IMR-90 (cell line): ENCODE data around the gene THAP5. TPM values are rescaled to one million over a fixed set of nuclear protein-coding genes. Genes with fewer than 3 reads are reported as not detected.

Experiments used
- ATAC-seq: fragments of 200-7000 bp; cut with Tn5 transposase; 2 replicates; pipeline ENCODE4 v1.9.1; 2020; ENCODE audit warnings: low read depth, mild to moderate bottlenecking, moderate library complexity
- BruUV-seq: library from RNA; stranded (reverse); fragments of 400-500 nt; replicated peaks from 2 replicates; lab custom pipeline; 2021; lab: Mats Ljungman, UMichigan
- CTCF ChIA-PET: fragments of 300-600 bp; formaldehyde crosslinking; extraction: SDS; loops from one replicate; lab custom pipeline; 2021; ENCODE audit warnings: antibody characterized with exemption; lab: Yijun Ruan, JAX
- POLR2A ChIA-PET: fragments of 300-600 bp; sonication (Branson Sonifier 250); formaldehyde crosslinking; loops from one replicate; lab custom pipeline; 2022; ENCODE audit warnings: antibody characterized with exemption; ENCODE audit not compliant: unreplicated experiment; lab: Charles Lee
- DNase-seq: peaks from one replicate; pipeline ENCODE4 v3.0.0; 2013
- H2AFZ ChIP-seq: replicated peaks from 2 replicates; pipeline ENCODE3; 2013; ENCODE audit warnings: low read length, mild to moderate bottlenecking; ENCODE audit not compliant: poor library complexity
- H2AK5ac ChIP-seq: 2 replicates; pipeline ENCODE4 v1.6.1; 2013; ENCODE audit warnings: low read depth, low read length, inconsistent platforms
- H2AK9ac ChIP-seq: replicated peaks from 2 replicates; pipeline ENCODE3; 2013; ENCODE audit warnings: mild to moderate bottlenecking, low read depth, low read length, moderate library complexity; ENCODE audit not compliant: poor library complexity
- H2BK120ac ChIP-seq: 2 replicates; pipeline ENCODE4 v1.6.1; 2013; ENCODE audit warnings: low read depth, low read length, inconsistent platforms
- H2BK15ac ChIP-seq: 3 replicates; pipeline ENCODE4 v1.6.1; 2013; ENCODE audit warnings: low read depth, low read length, inconsistent platforms
- H2BK20ac ChIP-seq: 2 replicates; pipeline ENCODE4 v1.6.1; 2013; ENCODE audit warnings: low read depth, mild to moderate bottlenecking, inconsistent platforms, low read length, moderate library complexity
- H2BK5ac ChIP-seq: 2 replicates; pipeline ENCODE4 v1.6.1; 2013; ENCODE audit warnings: mild to moderate bottlenecking, low read depth, low read length, inconsistent platforms; ENCODE audit not compliant: poor library complexity, severe bottlenecking
- H3K14ac ChIP-seq: replicated peaks from 2 replicates; pipeline ENCODE4 v1.6.1; 2013; ENCODE audit warnings: low read depth, low read length, inconsistent platforms
- H3K18ac ChIP-seq: 2 replicates; pipeline ENCODE4 v1.6.1; 2013; ENCODE audit warnings: low read depth, low read length, control low read depth
- H3K23ac ChIP-seq: 2 replicates; pipeline ENCODE4 v1.6.1; 2013; ENCODE audit warnings: low read depth, low read length, inconsistent platforms
- H3K27ac ChIP-seq: 2 replicates; pipeline ENCODE4 v1.5.1; 2013; ENCODE audit warnings: mild to moderate bottlenecking, control low read depth, low read length; ENCODE audit not compliant: insufficient read depth
- H3K27me3 ChIP-seq: 2 replicates; pipeline ENCODE4 v1.6.1; 2013; ENCODE audit warnings: low read length; ENCODE audit not compliant: control insufficient read depth, insufficient read depth
- H3K36me3 ChIP-seq: 2 replicates; pipeline ENCODE4 v1.6.1; 2013; ENCODE audit warnings: low read length, mixed read lengths; ENCODE audit not compliant: control insufficient read depth, insufficient read depth
- H3K4ac ChIP-seq: 2 replicates; pipeline ENCODE4 v1.6.1; 2013; ENCODE audit warnings: low read depth, low read length, inconsistent platforms
- H3K4me1 ChIP-seq: 2 replicates; pipeline ENCODE4 v1.6.1; 2013; ENCODE audit warnings: low read length, mixed read lengths; ENCODE audit not compliant: control insufficient read depth, insufficient read depth
- H3K4me2 ChIP-seq: 2 replicates; pipeline ENCODE4 v1.6.1; 2013; ENCODE audit warnings: low read depth, mild to moderate bottlenecking, control low read depth, low read length, moderate library complexity
- H3K4me3 ChIP-seq: 2 replicates; pipeline ENCODE4 v1.5.1; 2013; ENCODE audit warnings: low read depth, mild to moderate bottlenecking, control low read depth, low read length, moderate library complexity; ENCODE audit not compliant: insufficient read depth
- H3K56ac ChIP-seq: 2 replicates; pipeline ENCODE4 v1.6.1; 2013; ENCODE audit warnings: low read length, inconsistent platforms; ENCODE audit not compliant: insufficient read depth; ENCODE audit errors: extremely low read depth
- H3K79me1 ChIP-seq, 2 experiments: 2 replicates each; pipeline ENCODE4 v1.6.1; 2013; ENCODE audit warnings: low read length in 2 of 2, inconsistent platforms in 1 of 2, low read depth in 1 of 2
- H3K9ac ChIP-seq: 2 replicates; pipeline ENCODE4 v1.6.1; 2013; ENCODE audit warnings: low read depth, low read length, control low read depth
- H3K9me1 ChIP-seq: 2 replicates; pipeline ENCODE4 v1.6.1; 2013; ENCODE audit warnings: low read length, inconsistent platforms; ENCODE audit not compliant: insufficient read depth
- H3K9me3 ChIP-seq: 2 replicates; pipeline ENCODE4 v1.6.1; 2013; ENCODE audit warnings: low read length; ENCODE audit not compliant: control insufficient read depth, insufficient read depth
- H4K20me1 ChIP-seq: 2 replicates; pipeline ENCODE4 v1.6.1; 2013; ENCODE audit warnings: low read length, inconsistent platforms; ENCODE audit not compliant: insufficient read depth
- H4K5ac ChIP-seq: 2 replicates; pipeline ENCODE4 v1.6.1; 2013; ENCODE audit warnings: mild to moderate bottlenecking, low read depth, low read length, control low read depth
- H4K8ac ChIP-seq, 2 experiments: 2 replicates each; pipeline ENCODE4 v1.6.1; 2013; ENCODE audit warnings: low read depth in 2 of 2, low read length in 2 of 2, control low read depth in 1 of 2, inconsistent platforms in 1 of 2
- H4K91ac ChIP-seq: 2 replicates; pipeline ENCODE4 v1.6.1; 2013; ENCODE audit warnings: low read depth, low read length, inconsistent platforms; ENCODE audit not compliant: insufficient read depth
- FOS ChIP-seq: fragments of 150-350 bp; IDR thresholded peaks from 2 replicates; pipeline ENCODE4 v1.6.1; 2016; ENCODE audit warnings: low read depth, low read length
- MAZ ChIP-seq: IDR thresholded peaks from 2 replicates; pipeline ENCODE4 v1.6.1; 2012; ENCODE audit warnings: low read depth, mild to moderate bottlenecking, low read length, improper control_type of control experiment, moderate library complexity, borderline replicate concordance
- MXI1 ChIP-seq: IDR thresholded peaks from 2 replicates; pipeline ENCODE4 v1.6.1; 2012; ENCODE audit warnings: low read depth, mild to moderate bottlenecking, low read length, moderate library complexity, borderline replicate concordance
- POLR2A ChIP-seq: IDR thresholded peaks from 2 replicates; pipeline ENCODE4 v1.6.1; 2012; ENCODE audit warnings: mild to moderate bottlenecking, low read depth, low read length
- RFX5 ChIP-seq: IDR thresholded peaks from 2 replicates; pipeline ENCODE4 v1.8.0; 2012; ENCODE audit warnings: low read depth, mild to moderate bottlenecking, low read length, moderate library complexity
- WGBS, 2 experiments: methylation state at CpG; one replicate each; pipeline versions ENCODE4 v1.1.5 to v1.1.7; 2013; ENCODE audit warnings: missing lambda C conversion rate in 2 of 2; ENCODE audit not compliant: insufficient read length in 1 of 2; ENCODE audit errors: extremely low coverage in 2 of 2; 5-methylcytosine and 5-hydroxymethylcytosine counted together
- dilution Hi-C: fragments of 300-500 bp; cut with HindIII; formaldehyde crosslinking; loops from one replicate; pipeline ENCODE4 v1.14.3; 2018; ENCODE audit warnings: low sequenced_read_pairs; ENCODE audit not compliant: unreplicated experiment
- in situ Hi-C: fragments of 300-500 bp; cut with MboI; formaldehyde crosslinking; loops from 3 replicates; pipeline ENCODE4 v1.14.3; 2019; ENCODE audit warnings: low sequenced_read_pairs, inconsistent platforms, mixed read lengths
- intact Hi-C: fragments of 100-400 bp; cut with micrococcal nuclease; formaldehyde crosslinking; loops from 2 replicates; pipeline ENCODE4 v1.10.0; 2022
- polyA plus RNA-seq, 3 experiments: library from polyadenylated mRNA; depleted of rRNA; stranded (reverse); fragments of >200 nt; gene quantifications; 2 replicates each; pipeline ENCODE4 v1.2.3, GENCODE V29; 2012; ENCODE audit warnings: low replicate concordance in 1 of 3
- total RNA-seq: library from RNA; depleted of rRNA; stranded (reverse); fragments of >200 nt; gene quantifications from 2 replicates; pipeline ENCODE4 v1.2.3, GENCODE V29; 2012
- TF ChIP-seq, protein P1 (sequence below): fragments of 150-350 bp; IDR thresholded peaks from 2 replicates; pipeline ENCODE4 v1.6.1; 2016; ENCODE audit warnings: low read depth, mild to moderate bottlenecking, low read length, moderate library complexity, borderline replicate concordance
- TF ChIP-seq, protein P2 (sequence below): fragments of 150-350 bp; IDR thresholded peaks from 2 replicates; pipeline ENCODE4 v1.6.1; 2017; ENCODE audit warnings: mild to moderate bottlenecking, antibody characterized with exemption, low read length, low read depth

The THAP5 gene
- total and polyA plus RNA-seq, 2 of the 4 experiments (the other 2 are of a cell fraction), result 6.7 to 23.7 TPM

DNA sequence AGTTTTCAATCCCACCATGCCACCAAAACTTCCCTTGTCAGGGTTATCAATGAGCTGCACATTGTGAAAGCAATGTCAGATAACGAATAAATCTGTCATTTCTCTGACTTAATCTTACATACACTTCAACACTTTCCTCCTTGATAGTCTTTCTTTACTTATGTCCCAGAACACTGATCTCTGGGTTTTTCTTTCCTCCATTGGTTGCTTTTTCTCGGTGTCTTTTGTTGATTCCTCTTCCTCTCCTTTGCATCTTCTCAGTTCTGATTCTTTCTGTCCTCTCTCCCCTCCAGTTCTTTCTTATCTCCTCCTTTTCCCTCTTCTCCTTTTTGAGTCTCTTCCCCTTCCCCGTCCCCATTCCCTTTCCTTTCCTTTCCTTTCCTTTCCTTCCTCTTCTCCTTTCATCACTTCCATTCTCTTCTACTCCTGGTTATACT, 16.8 kb upstream of the THAP5 start:
- 38% methylated on average over 1 of the region's 3 CpGs; no CpG with 5 or more reads in 1 of the 2 experiments for WGBS, 2 experiments
- Histone ChIP-seq H2AK5ac (no peak overlapping the region), H2AFZ (no peak overlapping the region), H3K14ac (no peak overlapping the region), H3K9me1 (no peaks in the 10 kb centered on the region), H4K20me1 (no peaks in the 10 kb centered on the region), H3K56ac (no peak overlapping the region), H3K9ac (no peak overlapping the region), H2BK120ac (no peak overlapping the region), H4K8ac (no peak overlapping the region), H3K79me1 (no peaks in the 10 kb centered on the region), H2BK15ac (no peak overlapping the region), H2AK9ac (no peak overlapping the region), H3K23ac (no peak overlapping the region), H3K18ac (no peak overlapping the region), H2BK5ac (no peak overlapping the region), H3K4me2 (no peak overlapping the region), H2BK20ac (no peak overlapping the region), H4K91ac (no peak overlapping the region), H3K36me3 (no peaks in the 10 kb centered on the region), H3K4me1 (no peaks in the 10 kb centered on the region), H3K4ac (no peak overlapping the region), H3K4me3 (no peak overlapping the region), H3K27me3 (no peaks in the 10 kb centered on the region), H3K9me3 (no peaks in the 10 kb centered on the region), H3K27ac (no peak overlapping the region), H4K5ac (no peak overlapping the region)
- intact Hi-C loops, result no loop called here
- POLR2A ChIA-PET, result no interaction called here
- dilution Hi-C loops, result no loop called here
- in situ Hi-C loops, result no loop called here
- CTCF ChIA-PET, result no interaction called here
- TF ChIP-seq RFX5 (no peak), POLR2A (no peak), MAZ (no peak), FOS (no peak), MXI1 (no peak)
- TF ChIP-seq, protein P1, sequence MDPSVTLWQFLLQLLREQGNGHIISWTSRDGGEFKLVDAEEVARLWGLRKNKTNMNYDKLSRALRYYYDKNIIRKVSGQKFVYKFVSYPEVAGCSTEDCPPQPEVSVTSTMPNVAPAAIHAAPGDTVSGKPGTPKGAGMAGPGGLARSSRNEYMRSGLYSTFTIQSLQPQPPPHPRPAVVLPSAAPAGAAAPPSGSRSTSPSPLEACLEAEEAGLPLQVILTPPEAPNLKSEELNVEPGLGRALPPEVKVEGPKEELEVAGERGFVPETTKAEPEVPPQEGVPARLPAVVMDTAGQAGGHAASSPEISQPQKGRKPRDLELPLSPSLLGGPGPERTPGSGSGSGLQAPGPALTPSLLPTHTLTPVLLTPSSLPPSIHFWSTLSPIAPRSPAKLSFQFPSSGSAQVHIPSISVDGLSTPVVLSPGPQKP, result no peak
- TF ChIP-seq, protein P2, sequence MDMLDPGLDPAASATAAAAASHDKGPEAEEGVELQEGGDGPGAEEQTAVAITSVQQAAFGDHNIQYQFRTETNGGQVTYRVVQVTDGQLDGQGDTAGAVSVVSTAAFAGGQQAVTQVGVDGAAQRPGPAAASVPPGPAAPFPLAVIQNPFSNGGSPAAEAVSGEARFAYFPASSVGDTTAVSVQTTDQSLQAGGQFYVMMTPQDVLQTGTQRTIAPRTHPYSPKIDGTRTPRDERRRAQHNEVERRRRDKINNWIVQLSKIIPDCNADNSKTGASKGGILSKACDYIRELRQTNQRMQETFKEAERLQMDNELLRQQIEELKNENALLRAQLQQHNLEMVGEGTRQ, result no peak
- no TSS peak for BruUV-seq
- no peak for DNase-seq
- no peak for ATAC-seq
